H1 (cell line): ENCODE data around the gene NTRK2. TPM values are rescaled to one million over a fixed set of nuclear protein-coding genes. Genes with fewer than 3 reads are reported as not detected.

ENCODE experiments used
- CTCF ChIA-PET: fragments of 300-600 bp; sonication (Branson Sonifier 250); formaldehyde crosslinking; loops from one replicate; lab custom pipeline; 2021; ENCODE audit not compliant: partially characterized antibody; lab: Charles Lee
- POLR2A ChIA-PET: fragments of 300-600 bp; sonication (Branson Sonifier 250); formaldehyde crosslinking; loops from one replicate; lab custom pipeline; 2021; ENCODE audit warnings: inconsistent platforms; ENCODE audit not compliant: partially characterized antibody; lab: Charles Lee
- DNase-seq, 2 experiments: peaks; one replicate each; pipeline versions ENCODE4 v3.0.0 to v3.0.0-alpha.2; 2010 to 2022; ENCODE audit warnings: low spot score in 2 of 2, low read depth in 1 of 2, mixed read lengths in 1 of 2
- FAIRE-seq: peaks from 2 replicates; lab custom pipeline; 2011; peaks lifted over from hg19 to GRCh38; lab: Jason Lieb, UNC
- H2AFZ ChIP-seq: 2 replicates; pipeline ENCODE4 v1.8.1; 2012; ENCODE audit warnings: low read length, inconsistent platforms
- H2AK5ac ChIP-seq: 2 replicates; pipeline ENCODE4 v1.6.1; 2013; ENCODE audit warnings: low read depth, low read length
- H2BK120ac ChIP-seq: replicated peaks from 2 replicates; pipeline ENCODE3; 2013; ENCODE audit warnings: low read depth, low read length, inconsistent platforms
- H2BK12ac ChIP-seq: 2 replicates; pipeline ENCODE4 v1.6.1; 2013; ENCODE audit warnings: low read depth, low read length
- H2BK15ac ChIP-seq: 2 replicates; pipeline ENCODE4 v1.6.1; 2013; ENCODE audit warnings: low read length
- H2BK20ac ChIP-seq: 2 replicates; pipeline ENCODE4 v1.6.1; 2013; ENCODE audit warnings: low read length
- H2BK5ac ChIP-seq: 2 replicates; pipeline ENCODE4 v1.6.1; 2013; ENCODE audit warnings: low read depth, low read length
- H3K14ac ChIP-seq: 2 replicates; pipeline ENCODE4 v1.6.1; 2013; ENCODE audit warnings: inconsistent platforms; ENCODE audit not compliant: insufficient read length
- H3K18ac ChIP-seq: 2 replicates; pipeline ENCODE4 v1.6.1; 2013; ENCODE audit warnings: low read length; ENCODE audit errors: extremely low read depth
- H3K23ac ChIP-seq: 2 replicates; pipeline ENCODE4 v1.6.1; 2013; ENCODE audit warnings: inconsistent platforms; ENCODE audit not compliant: insufficient read length
- H3K23me2 ChIP-seq: 2 replicates; pipeline ENCODE4 v1.6.1; 2013; ENCODE audit warnings: low read depth, low read length
- H3K27ac ChIP-seq: 2 replicates; pipeline ENCODE4 v1.6.1; 2011; ENCODE audit warnings: low read depth, low read length, inconsistent platforms
- H3K27me3 ChIP-seq, 4 experiments: replicated peaks in 1 of 4; 1 replicate in 1 of 4; 2 replicates in 3 of 4; pipeline versions ENCODE4 v1.6.1 to v1.8.1; 2011 to 2013; ENCODE audit warnings: low read length in 3 of 4, mild to moderate bottlenecking in 3 of 4, inconsistent platforms in 2 of 4, mixed read lengths in 2 of 4, moderate library complexity in 1 of 4; ENCODE audit not compliant: control insufficient read depth in 3 of 4, insufficient read depth in 3 of 4; ENCODE audit errors: extremely low read depth in 1 of 4
- H3K36me3 ChIP-seq, 4 experiments: 2 replicates each; pipeline versions ENCODE4 v1.6.1 to v1.8.1; 2011 to 2013; ENCODE audit warnings: mild to moderate bottlenecking in 4 of 4, low read length in 3 of 4, moderate library complexity in 2 of 4, control low read depth in 1 of 4, inconsistent platforms in 1 of 4; ENCODE audit not compliant: insufficient read depth in 4 of 4, control insufficient read depth in 2 of 4
- H3K4ac ChIP-seq: replicated peaks from 2 replicates; pipeline ENCODE3; 2013; ENCODE audit warnings: low read length, low read depth, mixed read lengths, inconsistent platforms; ENCODE audit not compliant: insufficient read length
- H3K4me1 ChIP-seq, 4 experiments: replicated peaks in 1 of 4; 1 replicate in 1 of 4; 2 replicates in 3 of 4; pipeline versions ENCODE4 v1.6.1 to v1.8.1; 2011 to 2013; ENCODE audit warnings: low read length in 3 of 4, inconsistent platforms in 2 of 4, mixed read lengths in 1 of 4; ENCODE audit not compliant: insufficient read depth in 4 of 4, control insufficient read depth in 3 of 4
- H3K4me2 ChIP-seq, 2 experiments: 2 replicates each; pipeline versions ENCODE4 v1.6.1 to v1.8.1; 2011 to 2013; ENCODE audit warnings: low read depth in 2 of 2, low read length in 2 of 2, control low read depth in 1 of 2, inconsistent platforms in 1 of 2, mild to moderate bottlenecking in 1 of 2; ENCODE audit not compliant: insufficient read depth in 1 of 2
- H3K4me3 ChIP-seq, 4 experiments: fragments of 200-600, 300-600 bp in 1 of 4; sonication (generic), shearing (Covaris generic), sonication (Bioruptor Twin) in 1 of 4; 2 replicates each; pipeline versions ENCODE4 v1.5.1 to v1.8.1; 2011 to 2016; ENCODE audit warnings: low read length in 4 of 4, low read depth in 3 of 4, control low read depth in 2 of 4, inconsistent platforms in 2 of 4, mild to moderate bottlenecking in 2 of 4, mixed read lengths in 1 of 4, moderate library complexity in 1 of 4; ENCODE audit not compliant: insufficient read depth in 2 of 4; ENCODE audit errors: extremely low read depth in 1 of 4
- H3K56ac ChIP-seq: replicated peaks from 2 replicates; pipeline ENCODE3; 2013; ENCODE audit warnings: low read depth, mild to moderate bottlenecking, mixed read lengths, low read length, inconsistent platforms; ENCODE audit not compliant: insufficient read length
- H3K79me1 ChIP-seq: 2 replicates; pipeline ENCODE4 v1.6.1; 2013; ENCODE audit warnings: low read depth, low read length, control low read depth
- H3K79me2 ChIP-seq, 2 experiments: 2 replicates each; pipeline versions ENCODE4 v1.6.1 to v1.8.1; 2012 to 2013; ENCODE audit warnings: low read length in 2 of 2, mild to moderate bottlenecking in 2 of 2, inconsistent platforms in 1 of 2; ENCODE audit not compliant: insufficient read depth in 2 of 2, control insufficient read depth in 1 of 2
- H3K9ac ChIP-seq, 4 experiments: replicated peaks in 1 of 4; 1 replicate in 1 of 4; 2 replicates in 3 of 4; pipeline versions ENCODE4 v1.6.1 to v1.8.1; 2011 to 2013; ENCODE audit warnings: low read depth in 3 of 4, low read length in 3 of 4, control low read depth in 2 of 4, mild to moderate bottlenecking in 2 of 4, moderate library complexity in 2 of 4, inconsistent platforms in 1 of 4; ENCODE audit errors: extremely low read depth in 1 of 4
- H3K9me3 ChIP-seq, 2 experiments: 2 replicates each; pipeline versions ENCODE4 v1.6.1 to v1.8.1; 2012 to 2013; ENCODE audit warnings: mild to moderate bottlenecking in 2 of 2, moderate library complexity in 2 of 2, control low read depth in 1 of 2, inconsistent platforms in 1 of 2, low read depth in 1 of 2, low read length in 1 of 2, mixed read lengths in 1 of 2; ENCODE audit not compliant: insufficient read depth in 2 of 2
- H4K20me1 ChIP-seq, 2 experiments: replicated peaks in 1 of 2; 2 replicates each; pipeline versions ENCODE3 to v1.8.1; 2011 to 2013; ENCODE audit warnings: inconsistent platforms in 2 of 2, low read length in 2 of 2, mild to moderate bottlenecking in 1 of 2; ENCODE audit not compliant: insufficient read depth in 2 of 2, control insufficient read depth in 1 of 2
- H4K5ac ChIP-seq: 2 replicates; pipeline ENCODE4 v1.6.1; 2013; ENCODE audit warnings: low read length, low read depth, mixed read lengths, inconsistent platforms; ENCODE audit not compliant: insufficient read length
- H4K8ac ChIP-seq: 2 replicates; pipeline ENCODE4 v1.8.0; 2013; ENCODE audit warnings: mild to moderate bottlenecking, moderate library complexity, low read length, inconsistent platforms; ENCODE audit not compliant: insufficient read depth; ENCODE audit errors: extremely low read depth
- H4K91ac ChIP-seq: replicated peaks from 2 replicates; pipeline ENCODE3; 2013; ENCODE audit warnings: low read length, mixed read lengths, inconsistent platforms; ENCODE audit not compliant: insufficient read length
- ASH2L ChIP-seq: fragments of 200-600, 300-600 bp; sonication (generic); IDR thresholded peaks from one replicate; pipeline ENCODE4 v1.7.1; 2017; ENCODE audit warnings: low read length
- BCL11A ChIP-seq, 2 experiments: IDR thresholded peaks; one replicate each; pipeline ENCODE4 v1.6.1; 2011; ENCODE audit warnings: low read depth in 2 of 2, low read length in 2 of 2, mild to moderate bottlenecking in 2 of 2
- BRCA1 ChIP-seq: IDR thresholded peaks from 2 replicates; pipeline ENCODE4 v1.6.1; 2012; ENCODE audit warnings: low read depth, low read length, improper control_type of control experiment
- CBX5 ChIP-seq: fragments of 300-800, 300-1000 bp; sonication (generic); IDR thresholded peaks from 2 replicates; pipeline ENCODE4 v1.7.1; 2016; ENCODE audit warnings: antibody characterized with exemption, low read length, low read depth
- CHD1 ChIP-seq: IDR thresholded peaks from 2 replicates; pipeline ENCODE4 v1.6.1; 2012; ENCODE audit warnings: low read depth, low read length, improper control_type of control experiment
- GABPA ChIP-seq: IDR thresholded peaks from 2 replicates; pipeline ENCODE4 v1.6.1; 2011; ENCODE audit warnings: mild to moderate bottlenecking, low read length, moderate library complexity, borderline replicate concordance; ENCODE audit not compliant: insufficient read depth
- JUN ChIP-seq: IDR thresholded peaks from 2 replicates; pipeline ENCODE4 v1.6.1; 2011; ENCODE audit warnings: low read depth, mild to moderate bottlenecking, improper control_type of control experiment, low read length
- MAFK ChIP-seq: IDR thresholded peaks from 2 replicates; pipeline ENCODE4 v1.6.1; 2012; ENCODE audit warnings: low read depth, mild to moderate bottlenecking, improper control_type of control experiment, low read length
- RBBP5 ChIP-seq: IDR thresholded peaks from 2 replicates; pipeline ENCODE4 v1.7.1; 2012; ENCODE audit warnings: low read depth, mild to moderate bottlenecking, inconsistent platforms, low read length, moderate library complexity, borderline replicate concordance
- SIN3A ChIP-seq, 2 experiments: IDR thresholded peaks in 1 of 2; conservative IDR thresholded peaks in 1 of 2; 2 replicates each; pipeline ENCODE4 v1.6.1; 2011 to 2012; ENCODE audit warnings: low read length in 2 of 2, improper control_type of control experiment in 1 of 2, low read depth in 1 of 2, mild to moderate bottlenecking in 1 of 2
- TCF12 ChIP-seq: IDR thresholded peaks from 2 replicates; pipeline ENCODE4 v1.6.1; 2011; ENCODE audit warnings: low read depth, mild to moderate bottlenecking, low read length
- WGBS, 2 experiments: shearing (Covaris generic) in 1 of 2; methylation state at CpG; one replicate each; pipeline versions ENCODE4 v1.1.6 to v1.1.7; 2013 to 2015; ENCODE audit warnings: low lambda C conversion rate in 2 of 2, mixed read lengths in 2 of 2, inconsistent platforms in 1 of 2, low coverage in 1 of 2, missing lambda C conversion rate in 1 of 2; ENCODE audit not compliant: insufficient replicate concordance in 2 of 2, insufficient coverage in 1 of 2, insufficient read length in 1 of 2; ENCODE audit errors: extremely low coverage in 1 of 2, missing lambda C conversion rate in 1 of 2; 5-methylcytosine and 5-hydroxymethylcytosine counted together
- polyA plus RNA-seq, 7 experiments: library from polyadenylated mRNA; depleted of rRNA in 3 of 7; stranded (reverse) in 5 of 7; unstranded in 2 of 7; fragments of >200 nt in 5 of 7; fragments of 200-250 nt in 2 of 7; gene quantifications; 1 replicate in 5 of 7; 2 replicates in 1 of 7; 4 replicates in 1 of 7; pipeline versions ENCODE4 v1.2.1 to v1.2.3, GENCODE V29; 2011 to 2013; ENCODE audit warnings: missing spikeins in 2 of 7, mixed read lengths in 2 of 7
- total RNA-seq: library from RNA; stranded (reverse); fragmentation: NEBNext Ultra II Directional; extraction: Animal tissue kit (Norgen Biotek cat#: 25700); gene quantifications from 2 replicates; pipeline ENCODE4 v1.2.1, GENCODE V29; 2021
- TF ChIP-seq, protein P1 (sequence below): IDR thresholded peaks from 2 replicates; pipeline ENCODE4 v1.6.1; 2012; ENCODE audit warnings: inconsistent platforms

The NTRK2 gene
- total and polyA plus RNA-seq, 2 of the 8 experiments (the other 6 are each of a cell fraction or from before 2014, with no cell fraction given), result 0.03 to 0.04 TPM

- Histone ChIP-seq H3K18ac (no peak overlapping the region), H2BK12ac (no peak overlapping the region), H2AK5ac (no peak overlapping the region), H3K79me2 (no peaks in the 10 kb centered on the region), H3K27ac (no peak overlapping the region), H2BK15ac (no peak overlapping the region; the same call in 1 of the 2 replicates), H2BK20ac (peak overlapping the region; percentile 43; the same call in 1 of the 2 replicates), H3K9me3 (no peaks in the 10 kb centered on the region), H3K4me3 (no peak overlapping the region), H3K4ac (no peak overlapping the region), H2BK5ac (no peak overlapping the region), H3K14ac (no peak overlapping the region), H3K56ac (no peak overlapping the region), H3K4me1 (peaks cover 0 to 6% (median 0%) of the 10 kb centered on the region in 4 experiments; a peak in 4 of 7 replicates), H2BK120ac (no peak overlapping the region), H4K8ac (no peak overlapping the region), H2AFZ (no peak overlapping the region), H3K9ac (no peak overlapping the region), H3K4me2 (no peak overlapping the region), H4K5ac (no peak overlapping the region), H4K20me1 (no peaks in the 10 kb centered on the region), H3K23me2 (no peaks in the 10 kb centered on the region), H4K91ac (no peak overlapping the region), H3K79me1 (no peaks in the 10 kb centered on the region), H3K27me3 (no peaks in the 10 kb centered on the region), H3K23ac (no peak overlapping the region), H3K36me3 (no peaks in the 10 kb centered on the region)
- ChIA-PET POLR2A (no interaction called here), CTCF (interaction anchor here (0.7 to 5.9 kb wide), 43 partner anchors 9 to 567 kb away, joined by 3 to 84 read pairs (median 4); no protein-coding TSS in a partner anchor)
- WGBS, 2 experiments, result 92% methylated on average over 8 of the region's 8 CpGs; no CpG with 5 or more reads in 1 of the 2 experiments
- DNase-seq (no peak), FAIRE-seq (no peak)
- no peak for TF ChIP-seq BCL11A (IDR thresholded peaks at IDR 0.05; ENCODE audit: low read depth in 2 of 2, low read length in 2 of 2)
- no peak for TF ChIP-seq GABPA
- TF ChIP-seq JUN, result no peak
- no peak for TF ChIP-seq TCF12
- TF ChIP-seq, protein P1, sequence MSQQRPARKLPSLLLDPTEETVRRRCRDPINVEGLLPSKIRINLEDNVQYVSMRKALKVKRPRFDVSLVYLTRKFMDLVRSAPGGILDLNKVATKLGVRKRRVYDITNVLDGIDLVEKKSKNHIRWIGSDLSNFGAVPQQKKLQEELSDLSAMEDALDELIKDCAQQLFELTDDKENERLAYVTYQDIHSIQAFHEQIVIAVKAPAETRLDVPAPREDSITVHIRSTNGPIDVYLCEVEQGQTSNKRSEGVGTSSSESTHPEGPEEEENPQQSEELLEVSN, result no peak
- no peak for TF ChIP-seq SIN3A (conservative IDR thresholded peaks at IDR 0.05 in 1 of 2, IDR thresholded peaks at IDR 0.05 in 1 of 2; ENCODE audit: low read depth in 1 of 2, low read length in 2 of 2)
- TF ChIP-seq BRCA1, result no peak
- no peak for TF ChIP-seq ASH2L
- no peak for TF ChIP-seq MAFK
- no peak for TF ChIP-seq RBBP5
- no peak for TF ChIP-seq CHD1
- TF ChIP-seq CBX5, result no peak
Measured at GRCh38 chr9:84697042-84697441, 27.5 kb downstream of the NTRK2 start.
